SK-N-SH treated with all-trans-retinoic acid at 6 μM for 48 hours (cell line): Measurements from ENCODE around the gene NCKAP5.

Experiments
- ATAC-seq: fragments of 200-7000 bp; cut with Tn5 transposase; 3 replicates; pipeline ENCODE4 v1.9.1; 2020; ENCODE audit warnings: mild to moderate bottlenecking, moderate library complexity
- ARNTL ChIP-seq: fragments of 450-650 bp; formaldehyde crosslinking; IDR thresholded peaks from 2 replicates; pipeline ENCODE4 v1.5.0; 2020; ENCODE audit warnings: low read depth, mild to moderate bottlenecking, moderate library complexity, borderline replicate concordance
- BACH2 ChIP-seq: fragments of 250-450 bp; sonication (Bioruptor Pico); IDR thresholded peaks from 2 replicates; pipeline ENCODE4 v1.9.0; 2021; ENCODE audit warnings: mild to moderate bottlenecking, borderline replicate concordance
- CSDC2 ChIP-seq: fragments of 250-450 bp; sonication (Bioruptor Pico); IDR thresholded peaks from 2 replicates; pipeline ENCODE4 v1.5.0; 2020; ENCODE audit warnings: mild to moderate bottlenecking, moderate library complexity
- ESRRG ChIP-seq: fragments of 250-450 bp; sonication (Bioruptor Pico); IDR thresholded peaks from 2 replicates; pipeline ENCODE4 v1.6.1; 2021; ENCODE audit warnings: mild to moderate bottlenecking
- GLIS3 ChIP-seq: fragments of 250-450 bp; sonication (Bioruptor Pico); IDR thresholded peaks from 2 replicates; pipeline ENCODE4 v1.5.0; 2020; ENCODE audit warnings: mild to moderate bottlenecking, moderate library complexity
- ISL1 ChIP-seq: fragments of 250-450 bp; sonication (Bioruptor Pico); IDR thresholded peaks from 2 replicates; pipeline ENCODE4 v2.1.2; 2022; ENCODE audit warnings: mild to moderate bottlenecking, moderate library complexity
- OSR1 ChIP-seq: fragments of 250-450 bp; sonication (Bioruptor Pico); IDR thresholded peaks from 2 replicates; pipeline ENCODE4 v1.8.0; 2022; ENCODE audit warnings: moderate library complexity, mild to moderate bottlenecking, inconsistent platforms
- PPARA ChIP-seq: fragments of 250-450 bp; sonication (Bioruptor Pico); IDR thresholded peaks from 2 replicates; pipeline ENCODE4 v1.5.0; 2020; ENCODE audit warnings: mild to moderate bottlenecking, borderline replicate concordance
- RARB ChIP-seq: fragments of 250-450 bp; sonication (Bioruptor Pico); IDR thresholded peaks from 2 replicates; pipeline ENCODE4 v1.8.0; 2021; ENCODE audit warnings: mild to moderate bottlenecking, moderate library complexity
- SNAI2 ChIP-seq: fragments of 250-450 bp; sonication (Bioruptor Pico); IDR thresholded peaks from 2 replicates; pipeline ENCODE4 v1.5.0; 2020; ENCODE audit warnings: mild to moderate bottlenecking, moderate library complexity
- TCF4 ChIP-seq: fragments of 250-450 bp; sonication (Bioruptor Pico); IDR thresholded peaks from 2 replicates; pipeline ENCODE4 v1.8.0; 2021; ENCODE audit warnings: mild to moderate bottlenecking, moderate library complexity, borderline replicate concordance
- TOX ChIP-seq: fragments of 250-450 bp; sonication (Bioruptor Pico); IDR thresholded peaks from 2 replicates; pipeline ENCODE4 v1.8.0; 2021; ENCODE audit warnings: mild to moderate bottlenecking, moderate library complexity, borderline replicate concordance
- ZC3H10 ChIP-seq: fragments of 250-450 bp; sonication (Bioruptor Pico); IDR thresholded peaks from 2 replicates; pipeline ENCODE4 v1.5.1; 2021; ENCODE audit warnings: mild to moderate bottlenecking, moderate library complexity
- ZFP3 ChIP-seq: fragments of 250-450 bp; sonication (Bioruptor Pico); IDR thresholded peaks from 2 replicates; pipeline ENCODE4 v1.5.0; 2020; ENCODE audit warnings: mild to moderate bottlenecking, moderate library complexity
- ZFP30 ChIP-seq: fragments of 450-650 bp; formaldehyde crosslinking; IDR thresholded peaks from 2 replicates; pipeline ENCODE4 v1.5.0; 2022; ENCODE audit warnings: mild to moderate bottlenecking, moderate library complexity
- ZNF565 ChIP-seq: fragments of 450-650 bp; formaldehyde crosslinking; conservative IDR thresholded peaks from 2 replicates; pipeline ENCODE4 v1.5.0; 2020; ENCODE audit warnings: low read depth, mild to moderate bottlenecking, moderate library complexity
- ZNF8 ChIP-seq: fragments of 450-650 bp; formaldehyde crosslinking; IDR thresholded peaks from 2 replicates; pipeline ENCODE4 v1.5.0; 2020; ENCODE audit warnings: mild to moderate bottlenecking, moderate library complexity
- TF ChIP-seq, protein P1 (sequence below): fragments of 250-450 bp; sonication (Bioruptor Pico); IDR thresholded peaks from 2 replicates; pipeline ENCODE4 v1.8.0; 2021; ENCODE audit warnings: low read depth, mild to moderate bottlenecking, moderate library complexity, borderline replicate concordance
- TF ChIP-seq, protein P2 (sequence below): fragments of 250-450 bp; sonication (Bioruptor Pico); IDR thresholded peaks from 2 replicates; pipeline ENCODE4 v1.8.0; 2020; ENCODE audit warnings: mild to moderate bottlenecking, moderate library complexity, borderline replicate concordance
- TF ChIP-seq, protein P3 (sequence below): fragments of 250-450 bp; sonication (Bioruptor Pico); IDR thresholded peaks from 2 replicates; pipeline ENCODE4 v1.5.1; 2021; ENCODE audit warnings: mild to moderate bottlenecking, moderate library complexity
- TF ChIP-seq, protein P4 (sequence below): fragments of 250-450 bp; sonication (Bioruptor Pico); IDR thresholded peaks from 2 replicates; pipeline ENCODE4 v1.5.0; 2020; ENCODE audit warnings: mild to moderate bottlenecking, moderate library complexity

The NCKAP5 gene

DNA sequence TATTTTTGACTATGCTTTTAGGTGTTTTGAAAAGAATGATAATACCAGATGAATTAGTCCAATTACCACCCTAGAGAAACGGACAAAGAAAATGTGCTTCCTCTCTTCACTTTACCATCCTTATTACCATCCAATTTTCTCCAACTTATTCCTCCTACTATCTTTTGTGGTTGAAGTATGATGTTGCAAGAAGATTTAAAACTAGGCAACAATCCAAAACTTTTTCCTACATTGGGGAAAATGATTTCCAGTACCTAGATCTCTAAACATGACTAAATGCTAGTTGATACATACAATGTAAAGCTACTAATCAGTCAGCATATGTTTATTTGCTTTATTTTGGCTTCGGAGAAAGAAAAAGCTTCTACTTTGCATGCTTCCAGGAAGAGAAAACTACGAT is 543.3 kb downstream of the NCKAP5 start (continued):
- no peak for TF ChIP-seq RARB (CRISPR knock-in tag)
- no peak for TF ChIP-seq PPARA (CRISPR knock-in tag)
- no peak for TF ChIP-seq ISL1

DNA sequence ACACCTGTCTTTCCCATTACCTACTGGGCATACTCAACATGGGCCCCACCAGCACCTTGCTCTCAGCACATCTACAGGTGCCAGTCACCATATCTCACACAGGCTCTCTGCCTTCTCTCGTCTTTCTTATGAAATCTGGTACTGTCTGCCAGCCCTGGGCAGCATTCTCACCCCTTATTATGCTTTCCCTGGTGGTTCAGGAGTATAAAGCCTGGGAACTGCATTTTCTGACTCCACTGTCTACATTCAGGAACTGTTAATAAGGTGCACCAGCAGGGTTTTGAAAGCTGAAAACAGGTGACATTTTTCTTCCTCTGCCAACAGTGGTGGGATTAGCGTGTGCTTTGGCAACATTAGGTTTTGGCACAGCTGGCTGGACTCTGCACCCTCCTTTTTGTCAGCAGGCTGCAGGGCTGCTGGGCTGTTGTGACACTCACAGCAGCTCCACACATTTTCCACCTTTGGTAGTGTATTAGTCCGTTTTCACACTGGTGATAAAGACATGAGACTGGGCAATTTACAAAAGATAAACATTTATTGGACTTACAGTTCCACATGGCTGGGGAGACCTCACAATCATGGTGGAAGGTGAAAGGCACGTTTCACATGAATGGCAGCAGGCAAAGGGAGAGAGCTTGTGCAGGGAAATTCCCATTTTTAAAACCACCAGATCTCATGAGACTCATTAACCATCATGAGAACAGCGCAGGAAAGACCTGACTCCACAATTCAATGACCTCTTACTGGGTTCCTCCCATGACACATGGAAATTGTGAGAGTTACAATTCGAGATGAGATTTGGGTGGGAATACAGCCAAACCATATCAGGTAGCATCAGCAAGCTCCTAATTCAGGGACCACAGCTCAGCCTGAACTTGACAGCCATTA is 555.2 kb downstream of the NCKAP5 start:
- no peak for ATAC-seq
- TF ChIP-seq GLIS3: no peak
- TF ChIP-seq, protein P1, sequence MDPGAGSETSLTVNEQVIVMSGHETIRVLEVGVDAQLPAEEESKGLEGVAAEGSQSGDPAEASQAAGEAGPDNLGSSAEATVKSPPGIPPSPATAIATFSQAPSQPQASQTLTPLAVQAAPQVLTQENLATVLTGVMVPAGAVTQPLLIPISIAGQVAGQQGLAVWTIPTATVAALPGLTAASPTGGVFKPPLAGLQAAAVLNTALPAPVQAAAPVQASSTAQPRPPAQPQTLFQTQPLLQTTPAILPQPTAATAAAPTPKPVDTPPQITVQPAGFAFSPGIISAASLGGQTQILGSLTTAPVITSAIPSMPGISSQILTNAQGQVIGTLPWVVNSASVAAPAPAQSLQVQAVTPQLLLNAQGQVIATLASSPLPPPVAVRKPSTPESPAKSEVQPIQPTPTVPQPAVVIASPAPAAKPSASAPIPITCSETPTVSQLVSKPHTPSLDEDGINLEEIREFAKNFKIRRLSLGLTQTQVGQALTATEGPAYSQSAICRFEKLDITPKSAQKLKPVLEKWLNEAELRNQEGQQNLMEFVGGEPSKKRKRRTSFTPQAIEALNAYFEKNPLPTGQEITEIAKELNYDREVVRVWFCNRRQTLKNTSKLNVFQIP (CRISPR knock-in tag): no peak
- no peak for TF ChIP-seq ARNTL (CRISPR knock-in tag)
- no peak for TF ChIP-seq ZFP30 (CRISPR knock-in tag)
- no peak for TF ChIP-seq RARB (CRISPR knock-in tag)
- no peak for TF ChIP-seq PPARA (CRISPR knock-in tag)
- TF ChIP-seq CSDC2 (CRISPR knock-in tag): no peak
- TF ChIP-seq TOX (CRISPR knock-in tag): no peak
- TF ChIP-seq SNAI2 (CRISPR knock-in tag): no peak
- TF ChIP-seq, protein P2, sequence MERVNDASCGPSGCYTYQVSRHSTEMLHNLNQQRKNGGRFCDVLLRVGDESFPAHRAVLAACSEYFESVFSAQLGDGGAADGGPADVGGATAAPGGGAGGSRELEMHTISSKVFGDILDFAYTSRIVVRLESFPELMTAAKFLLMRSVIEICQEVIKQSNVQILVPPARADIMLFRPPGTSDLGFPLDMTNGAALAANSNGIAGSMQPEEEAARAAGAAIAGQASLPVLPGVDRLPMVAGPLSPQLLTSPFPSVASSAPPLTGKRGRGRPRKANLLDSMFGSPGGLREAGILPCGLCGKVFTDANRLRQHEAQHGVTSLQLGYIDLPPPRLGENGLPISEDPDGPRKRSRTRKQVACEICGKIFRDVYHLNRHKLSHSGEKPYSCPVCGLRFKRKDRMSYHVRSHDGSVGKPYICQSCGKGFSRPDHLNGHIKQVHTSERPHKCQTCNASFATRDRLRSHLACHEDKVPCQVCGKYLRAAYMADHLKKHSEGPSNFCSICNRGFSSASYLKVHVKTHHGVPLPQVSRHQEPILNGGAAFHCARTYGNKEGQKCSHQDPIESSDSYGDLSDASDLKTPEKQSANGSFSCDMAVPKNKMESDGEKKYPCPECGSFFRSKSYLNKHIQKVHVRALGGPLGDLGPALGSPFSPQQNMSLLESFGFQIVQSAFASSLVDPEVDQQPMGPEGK: no peak
- no peak for TF ChIP-seq ISL1
- TF ChIP-seq, protein P3, sequence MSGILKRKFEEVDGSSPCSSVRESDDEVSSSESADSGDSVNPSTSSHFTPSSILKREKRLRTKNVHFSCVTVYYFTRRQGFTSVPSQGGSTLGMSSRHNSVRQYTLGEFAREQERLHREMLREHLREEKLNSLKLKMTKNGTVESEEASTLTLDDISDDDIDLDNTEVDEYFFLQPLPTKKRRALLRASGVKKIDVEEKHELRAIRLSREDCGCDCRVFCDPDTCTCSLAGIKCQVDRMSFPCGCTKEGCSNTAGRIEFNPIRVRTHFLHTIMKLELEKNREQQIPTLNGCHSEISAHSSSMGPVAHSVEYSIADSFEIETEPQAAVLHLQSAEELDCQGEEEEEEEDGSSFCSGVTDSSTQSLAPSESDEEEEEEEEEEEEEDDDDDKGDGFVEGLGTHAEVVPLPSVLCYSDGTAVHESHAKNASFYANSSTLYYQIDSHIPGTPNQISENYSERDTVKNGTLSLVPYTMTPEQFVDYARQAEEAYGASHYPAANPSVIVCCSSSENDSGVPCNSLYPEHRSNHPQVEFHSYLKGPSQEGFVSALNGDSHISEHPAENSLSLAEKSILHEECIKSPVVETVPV (CRISPR knock-in tag): no peak
- TF ChIP-seq, all 23 proteins: peak for 0

DNA sequence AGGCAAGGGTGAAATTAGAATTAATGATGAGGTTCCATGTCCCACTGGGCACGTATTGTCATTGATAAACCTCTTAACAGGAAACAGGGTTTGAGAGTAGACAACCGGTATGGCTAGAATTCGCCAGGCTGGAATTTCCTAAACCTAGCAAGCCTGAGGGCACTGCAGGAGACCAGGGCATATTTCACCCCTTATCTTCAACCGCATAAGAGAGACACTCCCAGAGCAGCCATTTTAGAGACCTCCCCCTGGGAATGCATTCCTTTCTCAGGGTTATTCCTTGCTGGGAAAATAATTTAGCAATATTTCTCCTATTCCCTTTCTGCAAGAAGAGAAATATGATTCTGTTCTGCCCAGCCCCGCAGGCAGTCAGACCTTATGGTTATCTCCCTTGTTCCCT is 563.6 kb downstream of the NCKAP5 start:
- TF ChIP-seq ISL1 (no peak), OSR1 (no peak), TOX (CRISPR knock-in tag) (no peak), ZC3H10 (no peak)
- ATAC-seq: no peak

DNA sequence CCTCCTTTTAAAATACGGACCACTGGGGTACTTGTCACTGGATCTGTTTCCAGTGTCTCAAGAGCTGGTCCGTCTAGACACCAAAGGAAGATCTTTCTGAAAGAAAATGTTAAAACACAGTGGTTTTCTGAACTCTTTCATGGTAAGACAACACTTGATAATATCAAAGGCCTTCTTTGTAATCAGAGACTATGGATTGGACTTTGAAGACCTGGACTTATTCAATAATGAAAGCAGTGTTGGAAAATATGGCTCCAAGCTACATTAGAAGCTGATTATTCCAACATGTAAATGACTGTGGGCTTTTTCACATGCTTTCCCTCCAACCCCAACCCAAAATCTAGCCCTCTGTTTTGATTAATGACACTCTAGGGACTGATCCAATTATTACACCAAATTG is 568.8 kb downstream of the NCKAP5 start:
- no peak for TF ChIP-seq TCF4 (CRISPR knock-in tag)
- no peak for TF ChIP-seq PPARA (CRISPR knock-in tag)
- no peak for TF ChIP-seq ZFP3 (CRISPR knock-in tag)
- TF ChIP-seq, protein P2: no peak
- TF ChIP-seq ESRRG (CRISPR knock-in tag): no peak
- TF ChIP-seq, protein P4, sequence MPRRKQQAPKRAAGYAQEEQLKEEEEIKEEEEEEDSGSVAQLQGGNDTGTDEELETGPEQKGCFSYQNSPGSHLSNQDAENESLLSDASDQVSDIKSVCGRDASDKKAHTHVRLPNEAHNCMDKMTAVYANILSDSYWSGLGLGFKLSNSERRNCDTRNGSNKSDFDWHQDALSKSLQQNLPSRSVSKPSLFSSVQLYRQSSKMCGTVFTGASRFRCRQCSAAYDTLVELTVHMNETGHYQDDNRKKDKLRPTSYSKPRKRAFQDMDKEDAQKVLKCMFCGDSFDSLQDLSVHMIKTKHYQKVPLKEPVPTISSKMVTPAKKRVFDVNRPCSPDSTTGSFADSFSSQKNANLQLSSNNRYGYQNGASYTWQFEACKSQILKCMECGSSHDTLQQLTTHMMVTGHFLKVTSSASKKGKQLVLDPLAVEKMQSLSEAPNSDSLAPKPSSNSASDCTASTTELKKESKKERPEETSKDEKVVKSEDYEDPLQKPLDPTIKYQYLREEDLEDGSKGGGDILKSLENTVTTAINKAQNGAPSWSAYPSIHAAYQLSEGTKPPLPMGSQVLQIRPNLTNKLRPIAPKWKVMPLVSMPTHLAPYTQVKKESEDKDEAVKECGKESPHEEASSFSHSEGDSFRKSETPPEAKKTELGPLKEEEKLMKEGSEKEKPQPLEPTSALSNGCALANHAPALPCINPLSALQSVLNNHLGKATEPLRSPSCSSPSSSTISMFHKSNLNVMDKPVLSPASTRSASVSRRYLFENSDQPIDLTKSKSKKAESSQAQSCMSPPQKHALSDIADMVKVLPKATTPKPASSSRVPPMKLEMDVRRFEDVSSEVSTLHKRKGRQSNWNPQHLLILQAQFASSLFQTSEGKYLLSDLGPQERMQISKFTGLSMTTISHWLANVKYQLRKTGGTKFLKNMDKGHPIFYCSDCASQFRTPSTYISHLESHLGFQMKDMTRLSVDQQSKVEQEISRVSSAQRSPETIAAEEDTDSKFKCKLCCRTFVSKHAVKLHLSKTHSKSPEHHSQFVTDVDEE (CRISPR knock-in tag): no peak
- no peak for TF ChIP-seq BACH2 (CRISPR knock-in tag)
- no peak for TF ChIP-seq SNAI2 (CRISPR knock-in tag)
- no peak for TF ChIP-seq TOX (CRISPR knock-in tag)
- no peak for TF ChIP-seq ARNTL (CRISPR knock-in tag)
- TF ChIP-seq OSR1: no peak
- TF ChIP-seq ZNF565 (CRISPR knock-in tag): no peak
- no peak for TF ChIP-seq ZFP30 (CRISPR knock-in tag)
- no peak for TF ChIP-seq ZC3H10
- TF ChIP-seq ISL1: no peak
- TF ChIP-seq ZNF8: no peak
- no peak for TF ChIP-seq RARB (CRISPR knock-in tag)
- TF ChIP-seq CSDC2 (CRISPR knock-in tag): no peak
- TF ChIP-seq, protein P3 (CRISPR knock-in tag): no peak
- TF ChIP-seq, all 23 proteins: peak for 0
- no peak for ATAC-seq
